SK-N-DZ (cell line): ENCODE data around the gene EGR2. TPM values are rescaled to one million over a fixed set of nuclear protein-coding genes. Genes with fewer than 3 reads are reported as not detected.
A peak's percentile ranks its signal among the peaks of the same experiment; 100 is the strongest.

Source experiments
- DNase-seq: peaks from one replicate; pipeline ENCODE4 v3.0.0-alpha.2; 2015; ENCODE audit warnings: low spot score
- polyA plus RNA-seq, 2 experiments: library from polyadenylated mRNA; depleted of rRNA; stranded (reverse); fragments of >200 nt; gene quantifications; 2 replicates each; pipeline ENCODE4 v1.2.3, GENCODE V29; 2014

EGR2 gene
- polyA plus RNA-seq (2014; cell fraction: cytosol; rRNA removed), result 0.03 TPM in 1 of 2 replicates, not detected in the other
- 0.06 and 0.42 TPM in 2 replicates for polyA plus RNA-seq (2014; cell fraction: nucleus; rRNA removed)

DNA sequence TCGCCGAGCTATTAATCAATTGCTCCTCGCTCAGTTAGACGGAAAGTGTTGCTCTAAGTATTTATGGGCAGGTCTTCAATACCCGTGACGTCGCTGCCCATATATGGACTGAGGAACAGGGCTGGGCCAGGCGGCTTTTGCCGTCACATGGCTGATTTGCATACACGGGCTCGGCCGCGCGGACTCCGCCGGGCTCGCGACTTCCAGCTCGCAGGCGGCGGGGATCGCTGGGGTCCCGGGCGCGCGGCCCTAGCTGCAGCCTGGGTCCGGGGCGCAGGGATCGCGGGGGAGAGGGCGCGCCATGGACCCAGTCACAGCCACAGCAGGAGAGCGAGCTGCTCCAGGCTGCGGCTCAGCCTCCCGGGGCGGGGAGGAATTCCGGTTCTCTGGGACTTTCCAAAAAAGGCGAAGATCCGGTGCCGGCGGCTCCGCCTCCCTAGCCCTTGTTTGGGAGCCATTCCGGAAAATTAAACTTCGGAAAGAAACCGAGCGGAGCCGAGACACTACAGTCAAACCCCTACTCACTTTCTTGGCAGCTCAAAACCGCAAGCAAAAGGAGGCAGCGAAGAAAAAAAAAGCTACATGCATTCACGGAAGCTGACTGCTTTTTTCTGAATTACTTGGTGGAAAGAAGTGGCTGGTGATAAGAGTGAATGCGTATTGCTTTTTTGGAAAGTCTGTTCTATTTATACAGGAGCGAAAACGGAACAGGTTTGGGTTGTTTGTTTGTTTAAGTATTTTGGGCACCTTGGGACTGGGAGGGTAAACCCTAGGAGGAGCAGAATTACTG lies at the start of gene EGR2:
EGR2 (minus strand) TSS at position 36 of the 790 bp plus-strand sequence. CDS start 337 bp downstream, outside the sequence.
- peak; percentile 89 for DNase-seq

DNA sequence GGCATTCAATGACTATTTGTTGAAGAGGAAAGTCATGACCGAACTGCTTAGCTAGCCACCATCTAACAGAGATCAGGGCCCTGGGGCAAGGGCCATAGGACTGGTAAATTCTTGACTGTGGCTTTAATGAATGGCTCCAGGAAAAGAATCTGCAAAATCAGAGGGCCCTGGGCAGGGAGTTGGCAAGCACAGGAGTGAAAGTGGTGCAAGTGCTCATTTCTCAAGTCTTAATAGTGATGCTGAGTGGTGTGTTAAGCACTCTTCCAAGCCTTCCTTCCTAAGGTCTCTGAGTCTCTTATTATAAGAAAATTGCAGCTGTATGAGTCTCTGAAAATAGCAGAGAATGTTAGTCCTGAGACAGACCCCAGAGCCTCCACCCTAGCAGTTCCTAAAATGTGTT lies 46.3 kb upstream of the EGR2 start:
- no peak for DNase-seq

DNA sequence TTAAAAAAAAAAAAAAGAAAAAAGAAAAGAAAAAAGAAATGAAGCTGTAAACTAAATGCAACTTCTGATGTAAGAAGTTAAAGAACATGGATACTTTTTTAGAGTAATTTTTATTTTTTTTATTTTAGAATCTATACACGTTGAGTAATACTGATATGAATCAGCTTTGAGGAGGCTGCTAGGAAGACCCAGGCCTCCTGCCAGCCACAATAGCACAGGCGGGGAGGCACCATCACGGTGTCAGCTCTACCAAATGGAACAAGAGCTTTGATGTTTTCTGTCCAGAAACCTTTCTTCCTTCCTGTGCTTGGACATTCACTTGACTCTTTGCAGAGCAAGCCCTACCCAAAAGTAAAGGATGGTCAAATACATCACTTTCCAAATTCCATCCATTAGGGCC lies 45.3 kb upstream of the EGR2 start:
- no peak for DNase-seq

DNA sequence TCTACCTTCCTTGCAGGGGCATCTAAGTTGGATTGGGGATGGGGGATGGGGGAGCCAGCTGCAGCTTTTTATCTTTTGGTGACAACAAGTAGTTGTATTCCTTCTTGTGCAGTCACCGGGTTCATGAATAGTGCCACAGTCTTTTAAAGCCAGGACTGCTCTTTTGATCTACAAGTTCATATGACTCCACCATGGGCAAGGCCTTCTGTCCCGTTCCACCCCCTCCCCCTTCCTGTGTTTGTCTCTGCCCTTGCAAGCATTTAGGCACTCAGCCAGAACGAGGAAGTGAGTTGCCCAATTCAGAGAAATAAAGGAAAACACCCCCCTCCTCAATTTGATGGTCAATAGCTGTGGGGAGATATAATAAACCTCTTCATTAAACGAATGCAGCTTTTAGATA lies 44.8 kb upstream of the EGR2 start:
- no peak for DNase-seq

DNA sequence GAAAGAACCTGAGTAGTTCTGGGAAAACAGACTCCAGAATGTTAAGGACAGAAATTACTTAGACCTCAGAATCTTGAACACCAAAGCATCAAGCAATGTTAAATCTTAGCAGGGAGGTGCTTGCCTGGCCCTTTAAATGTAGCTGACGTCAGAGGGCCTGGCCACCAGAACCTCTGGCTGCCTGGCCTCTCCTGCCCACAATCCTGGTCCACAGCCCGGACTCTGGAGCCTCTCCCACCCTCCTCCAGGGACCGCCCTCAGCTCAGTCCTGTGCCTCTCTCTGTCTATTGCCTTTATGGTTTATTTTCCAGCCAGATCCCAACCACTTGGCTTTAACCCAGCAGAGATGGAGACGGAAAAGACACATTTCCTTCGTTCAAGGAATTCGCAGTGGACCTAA lies 42.2 kb upstream of the EGR2 start:
- DNase-seq, result no peak

DNA sequence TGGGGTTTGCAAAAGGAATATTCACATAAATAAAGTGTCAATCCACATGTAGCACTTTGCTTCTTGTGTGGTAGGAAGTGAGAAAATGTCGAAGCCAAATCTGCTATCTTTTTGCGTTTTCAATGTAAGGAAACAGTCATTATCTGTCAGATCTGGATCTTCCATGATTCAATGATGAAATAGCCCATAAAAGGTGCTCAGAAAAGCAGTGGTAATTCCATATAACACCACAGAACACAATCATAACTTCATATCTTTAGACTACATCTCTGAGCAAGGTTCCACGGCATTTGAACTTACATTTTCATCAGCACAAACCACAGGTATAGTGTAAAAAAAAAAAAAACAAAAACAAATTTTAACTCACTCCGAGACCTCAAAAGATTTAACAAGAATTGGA lies 39.9 kb upstream of the EGR2 start:
- no peak for DNase-seq

DNA sequence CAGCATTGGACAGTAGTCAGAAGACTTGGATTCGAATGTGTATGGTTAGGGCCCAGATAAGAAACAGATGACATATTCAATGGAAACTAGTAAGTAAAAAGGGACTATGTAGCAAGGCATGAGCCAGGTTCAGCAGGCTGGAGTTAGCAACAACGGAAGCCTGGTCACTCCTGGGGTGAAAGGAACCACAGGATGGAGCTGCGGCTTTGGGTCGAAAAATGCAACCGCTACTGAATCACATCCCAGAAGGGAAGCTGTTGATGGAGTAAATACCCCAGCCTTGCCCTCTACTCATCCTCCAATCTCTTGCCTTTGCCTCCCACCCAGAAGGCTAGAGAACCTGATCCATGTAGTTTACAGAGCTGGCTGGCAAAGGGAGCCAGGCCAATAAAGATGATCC lies 37.5 kb upstream of the EGR2 start:
- no peak for DNase-seq

DNA sequence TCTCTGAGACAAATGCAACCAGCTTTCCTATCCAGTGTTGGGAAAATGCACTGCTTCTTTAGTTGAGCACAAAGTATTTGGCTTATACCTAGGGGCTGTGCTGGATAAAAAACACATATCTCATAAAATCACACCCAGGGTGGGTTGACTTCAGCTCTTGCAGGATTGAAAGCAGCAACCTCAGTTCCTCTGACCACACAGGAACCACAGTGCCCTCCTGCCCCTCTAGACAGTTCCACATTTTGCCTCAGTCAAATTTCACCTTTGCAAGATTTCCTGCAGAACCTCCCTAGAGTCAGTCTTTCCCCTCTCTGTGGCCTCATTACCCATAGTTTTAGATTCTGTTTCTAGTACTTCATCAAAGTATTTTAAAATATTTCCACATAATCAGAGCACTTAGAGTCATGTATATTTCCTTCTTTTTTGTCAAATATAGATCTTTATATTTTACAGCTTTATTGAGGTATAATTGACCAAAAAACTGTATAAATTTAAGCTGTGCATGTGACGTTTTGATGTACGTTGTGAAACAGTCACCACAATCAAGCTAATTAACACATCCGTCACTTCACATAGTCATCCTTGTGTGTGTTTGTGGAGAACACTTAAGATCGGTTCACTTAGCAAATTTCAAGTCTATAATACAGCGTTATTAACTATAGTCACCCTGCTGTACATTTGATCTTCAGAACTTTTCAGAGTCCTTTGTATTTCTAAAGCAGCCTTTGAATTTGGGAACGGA lies 37.0 kb upstream of the EGR2 start:
- DNase-seq, result no peak

DNA sequence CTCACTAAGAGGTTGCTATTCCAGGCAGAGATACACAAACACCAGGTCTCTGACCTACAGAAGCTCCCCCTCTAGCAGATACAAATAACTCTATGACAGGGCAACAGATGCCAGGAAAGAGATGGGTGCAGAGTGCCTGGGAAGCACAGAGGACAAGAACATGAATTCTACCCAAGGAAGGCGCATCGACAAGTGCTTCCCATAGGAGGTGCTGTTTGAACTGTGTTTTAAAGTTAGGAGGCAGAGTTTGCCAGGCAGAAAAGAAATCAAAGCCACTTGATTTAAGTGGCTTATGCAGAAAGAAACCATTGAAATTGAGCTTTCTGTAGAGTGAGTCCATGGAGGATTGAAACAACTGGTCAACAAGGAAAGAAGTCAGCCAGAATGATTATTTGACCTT lies 35.3 kb upstream of the EGR2 start:
- no peak for DNase-seq

DNA sequence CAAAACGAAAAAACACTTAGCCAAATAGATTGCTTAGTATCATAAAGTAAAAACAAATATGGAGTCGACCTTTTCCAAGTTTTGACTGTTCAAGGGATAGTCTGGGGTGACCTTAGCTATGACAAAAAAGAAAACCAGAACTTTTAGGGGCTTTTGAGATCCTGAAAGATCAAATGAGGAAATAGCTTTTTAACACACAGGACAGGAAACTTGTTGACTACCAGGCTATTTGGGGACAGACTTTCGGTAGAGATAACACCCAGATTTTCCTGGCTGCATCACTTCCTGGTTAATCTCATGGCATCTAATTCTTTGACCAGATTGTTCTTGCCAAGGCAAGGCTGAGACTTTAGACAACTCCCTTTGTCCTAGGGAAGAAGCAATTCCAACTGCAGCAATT lies 34.5 kb upstream of the EGR2 start:
- no peak for DNase-seq

DNA sequence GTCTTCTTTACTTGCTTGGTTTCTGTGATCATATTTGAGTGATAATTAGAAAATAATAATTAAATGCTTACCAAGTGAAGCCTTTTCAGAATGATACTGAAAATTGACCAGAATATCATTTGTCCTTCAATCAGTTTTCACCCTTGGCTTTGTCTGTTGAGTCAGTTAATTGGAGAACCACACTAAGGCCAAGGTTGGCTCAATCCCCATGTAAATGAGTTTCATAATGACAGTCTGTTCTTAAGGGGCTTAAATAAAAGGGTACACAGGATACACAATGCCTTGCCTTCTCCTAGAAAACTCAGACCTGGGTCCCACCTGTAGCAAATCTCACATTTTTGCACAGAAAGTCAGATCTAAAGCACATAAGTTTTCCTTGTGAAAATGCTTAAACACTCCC lies 31.3 kb upstream of the EGR2 start:
- DNase-seq, result no peak

DNA sequence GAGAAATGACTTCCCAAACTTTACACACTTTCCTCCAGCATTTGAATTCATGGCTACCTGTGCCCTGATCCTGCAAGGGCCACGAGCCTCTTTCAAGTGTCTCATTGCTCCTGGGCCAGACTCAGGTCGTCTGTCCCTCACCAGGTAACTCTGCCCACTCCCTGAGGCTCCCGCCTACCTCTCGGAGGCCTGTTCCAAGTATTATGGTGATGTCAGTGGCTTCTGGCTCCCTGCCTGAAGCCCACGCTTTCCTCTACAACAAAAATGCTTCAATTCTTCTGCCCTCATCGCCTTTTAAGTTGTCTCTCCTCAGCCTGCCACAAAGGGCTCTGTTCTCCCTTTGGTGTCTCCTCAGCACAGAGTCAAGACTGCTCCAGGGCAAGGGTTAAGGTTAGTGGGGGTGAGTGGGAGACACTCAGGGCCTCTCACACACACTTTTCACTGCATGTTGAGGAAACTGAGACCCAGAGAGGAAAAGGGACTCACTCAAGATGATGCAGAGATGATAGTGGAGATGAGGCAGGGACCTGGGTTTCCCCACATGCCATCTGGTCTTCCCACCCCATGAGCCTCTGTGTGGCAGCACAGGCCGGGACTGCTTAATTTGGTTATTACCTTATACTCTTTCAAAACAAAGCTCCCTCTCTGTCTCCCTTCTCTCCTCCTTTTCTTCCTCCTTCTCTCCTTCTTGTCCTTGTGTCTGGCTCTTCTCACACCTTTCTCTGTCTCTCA lies 28.3 kb upstream of the EGR2 start:
- peak; percentile 18 for DNase-seq

DNA sequence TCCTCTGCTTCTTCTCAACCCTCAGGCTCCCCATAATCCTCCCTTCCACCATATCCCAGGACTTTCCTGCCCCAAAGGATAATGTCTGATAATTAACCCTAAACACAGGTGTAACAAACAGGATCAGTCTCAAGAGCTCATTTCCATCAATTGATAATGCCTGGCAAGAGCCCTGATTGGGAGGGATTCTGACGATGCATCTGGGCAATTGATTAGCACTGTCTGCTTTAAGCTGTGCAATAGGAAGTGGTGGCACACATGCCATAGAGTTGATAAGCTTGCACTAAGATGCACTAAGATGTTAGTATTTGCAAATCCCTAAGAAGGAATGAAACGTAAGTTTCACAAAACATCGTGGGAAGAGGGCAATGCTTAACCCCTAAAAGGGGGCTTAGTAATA lies 27.4 kb upstream of the EGR2 start:
- DNase-seq, result no peak

DNA sequence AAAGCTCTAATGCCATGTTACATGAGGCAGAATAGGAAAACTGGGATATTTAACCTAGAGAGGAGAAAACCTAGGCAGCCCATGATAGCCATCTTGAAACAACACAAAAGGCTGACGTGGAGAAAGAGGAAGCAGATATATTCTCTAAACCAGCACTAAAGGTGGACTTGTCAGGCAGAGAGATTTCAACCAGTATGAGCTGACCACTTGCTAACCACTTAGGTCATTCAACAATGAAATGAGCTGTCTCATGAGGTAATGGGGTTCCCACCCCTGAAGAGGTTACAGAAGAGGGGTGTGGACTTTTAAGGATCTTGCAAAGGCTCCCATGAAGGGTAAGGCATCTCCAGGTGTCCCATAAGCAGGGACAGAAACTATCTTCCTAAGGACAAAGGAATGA lies 26.8 kb upstream of the EGR2 start:
- DNase-seq, result no peak

DNA sequence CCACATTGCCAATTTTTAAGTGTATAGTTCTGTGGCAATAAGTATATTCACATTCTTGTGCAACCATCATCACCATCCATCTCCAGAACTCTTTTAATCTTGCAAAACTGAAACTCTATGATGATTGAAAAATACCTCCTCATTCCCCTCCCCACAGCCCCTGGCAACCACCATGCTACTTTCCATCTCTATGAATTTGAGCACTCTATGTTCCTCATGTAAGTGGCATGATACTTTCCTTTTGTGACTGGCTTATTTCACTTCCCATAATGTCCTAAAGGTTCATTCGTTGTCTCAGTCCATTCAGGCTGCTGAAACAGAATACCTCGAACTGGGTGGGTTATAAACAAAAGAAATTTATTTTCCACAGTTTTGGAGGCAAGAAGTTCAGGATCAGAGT lies 23.4 kb upstream of the EGR2 start:
- DNase-seq, result no peak

DNA sequence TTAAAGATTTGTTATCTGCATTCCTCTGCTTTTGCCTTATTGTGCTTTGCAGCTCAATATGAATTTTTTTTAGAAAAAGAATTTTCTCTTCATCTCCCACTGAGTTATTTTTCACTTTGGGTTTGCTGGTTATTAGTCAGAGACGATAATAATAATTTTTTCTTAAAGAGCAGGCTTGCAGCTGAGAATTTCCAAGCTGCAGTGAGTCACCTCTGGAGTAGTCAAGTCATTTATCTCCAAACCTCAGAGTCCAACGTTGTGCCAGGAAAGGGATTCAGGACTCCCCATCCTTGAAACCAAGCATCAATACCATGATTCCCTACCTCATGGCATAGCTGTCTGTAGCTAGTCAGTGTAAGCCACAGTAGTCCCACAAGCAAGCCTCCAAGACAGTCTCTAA lies 15.2 kb upstream of the EGR2 start:
- no peak for DNase-seq

DNA sequence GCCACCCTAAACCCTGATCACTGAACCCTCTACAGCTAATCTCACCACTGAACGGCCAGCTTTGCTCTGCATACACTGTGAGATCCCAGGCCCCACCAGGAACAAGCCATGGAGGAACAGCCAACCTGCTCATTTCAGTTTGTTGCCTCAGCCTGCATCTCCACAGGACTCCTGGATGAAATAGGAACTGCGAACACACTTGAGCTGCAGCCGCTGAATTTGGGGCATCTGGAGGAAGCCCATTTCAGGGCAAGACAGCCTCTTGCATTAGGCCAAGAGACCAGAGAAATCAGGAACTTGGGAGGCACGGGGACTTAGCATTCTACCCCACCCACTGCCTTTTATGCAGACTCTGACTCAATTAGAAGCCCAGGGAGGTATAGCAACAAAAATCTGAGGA lies 14.5 kb upstream of the EGR2 start:
- no peak for DNase-seq

DNA sequence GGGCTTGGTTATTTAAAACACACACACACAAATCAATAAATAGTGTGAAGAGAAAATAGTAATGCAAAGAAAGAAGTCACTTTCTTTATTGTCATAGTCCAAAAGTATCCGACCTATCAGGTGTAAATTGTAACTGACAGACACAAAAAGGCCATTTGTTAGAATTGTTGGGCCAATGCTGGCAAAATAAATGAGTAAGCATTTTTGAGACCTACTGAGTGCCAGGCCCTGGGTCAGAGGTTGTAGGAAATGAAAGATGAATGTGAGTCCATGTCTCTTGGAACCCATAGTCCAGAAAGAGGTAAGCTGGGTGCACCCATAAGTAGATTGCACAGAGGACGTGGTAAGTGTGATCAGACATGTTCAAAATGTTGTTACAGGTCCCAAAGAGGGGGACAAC lies 13.5 kb upstream of the EGR2 start:
- DNase-seq, result no peak

DNA sequence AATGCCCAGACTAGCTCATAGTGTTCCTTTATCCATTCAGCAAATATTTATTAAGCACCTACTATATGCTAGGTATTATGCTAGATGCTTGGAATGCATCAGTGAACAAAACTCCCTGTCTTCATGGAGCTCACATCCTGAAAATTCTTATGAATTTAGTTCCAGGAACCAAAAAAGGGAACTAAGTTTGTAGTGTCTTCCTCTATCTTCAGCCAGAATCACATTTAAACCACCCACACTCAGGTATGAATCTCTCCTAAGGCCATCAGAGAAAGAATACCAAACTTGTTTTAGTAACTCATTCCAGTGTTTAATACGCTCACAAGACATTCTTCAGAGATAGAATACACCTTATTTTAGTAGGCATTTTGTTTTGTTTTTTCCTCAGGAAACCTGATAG lies 10.1 kb upstream of the EGR2 start:
- no peak for DNase-seq

DNA sequence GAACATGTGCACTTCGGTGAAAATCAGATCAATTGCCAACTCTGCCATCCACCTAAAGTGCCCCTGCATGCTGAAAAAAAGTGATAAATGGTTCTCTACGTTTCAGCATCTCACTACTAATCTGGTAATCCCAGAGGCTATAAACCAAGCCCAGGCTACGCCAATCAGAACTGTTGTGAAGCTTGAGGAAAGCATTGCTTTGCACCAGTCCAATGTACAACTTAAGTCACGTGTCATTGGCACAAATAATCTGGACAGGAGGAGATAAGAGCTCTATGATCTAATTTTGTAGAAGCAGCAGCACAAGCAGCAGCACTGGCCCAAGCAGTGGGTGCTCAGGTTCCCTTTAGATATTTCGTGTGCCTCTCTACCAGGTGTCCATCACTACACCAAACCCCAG lies 4.4 kb upstream of the EGR2 start:
- peak; percentile 23 for DNase-seq

DNA sequence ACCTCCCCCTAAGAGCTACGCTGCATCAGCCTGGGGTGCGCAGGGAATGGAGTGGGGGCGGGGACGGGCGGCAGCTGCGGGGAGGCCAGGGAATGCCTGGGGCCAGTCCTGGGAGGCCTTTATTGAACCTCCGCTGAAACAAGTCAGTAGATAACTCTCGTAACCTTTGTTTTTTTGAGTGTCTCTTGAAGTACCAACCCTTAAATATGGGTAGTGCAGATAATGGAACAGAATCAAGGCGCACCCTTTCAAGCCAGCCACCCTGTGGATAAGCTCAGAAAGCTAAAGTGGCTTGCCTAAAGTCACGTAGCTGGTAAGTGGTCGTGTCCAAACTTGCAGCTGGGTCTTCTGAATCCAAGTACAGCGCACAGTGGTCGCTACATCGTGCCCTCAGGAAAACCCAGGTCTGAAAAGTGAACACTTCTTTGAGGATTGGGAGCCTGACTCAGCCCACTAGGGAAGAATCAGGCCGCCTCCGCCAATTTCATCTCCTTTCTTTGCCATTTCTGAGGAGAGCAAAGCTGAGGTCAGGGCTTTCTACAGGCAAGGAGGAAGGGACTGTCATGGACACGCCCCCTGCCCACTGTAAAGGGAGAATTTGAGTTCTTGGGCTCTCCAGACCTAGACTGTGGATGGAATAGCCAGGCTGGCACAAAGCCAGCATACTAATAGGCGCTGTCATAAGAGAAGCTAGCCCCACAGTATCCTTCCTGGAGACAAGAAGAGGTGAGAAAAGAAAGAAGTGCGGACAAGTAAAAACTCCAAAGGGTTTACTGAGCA lies 3.2 kb upstream of the EGR2 start:
- DNase-seq, result no peak
